ENCODE measurements around the gene BNC2. TPM values are rescaled to one million over a fixed set of nuclear protein-coding genes. Genes with fewer than 3 reads are reported as not detected.

BNC2 gene
- total RNA-seq, 2 experiments from 2014 or later, result not detected

DNA sequence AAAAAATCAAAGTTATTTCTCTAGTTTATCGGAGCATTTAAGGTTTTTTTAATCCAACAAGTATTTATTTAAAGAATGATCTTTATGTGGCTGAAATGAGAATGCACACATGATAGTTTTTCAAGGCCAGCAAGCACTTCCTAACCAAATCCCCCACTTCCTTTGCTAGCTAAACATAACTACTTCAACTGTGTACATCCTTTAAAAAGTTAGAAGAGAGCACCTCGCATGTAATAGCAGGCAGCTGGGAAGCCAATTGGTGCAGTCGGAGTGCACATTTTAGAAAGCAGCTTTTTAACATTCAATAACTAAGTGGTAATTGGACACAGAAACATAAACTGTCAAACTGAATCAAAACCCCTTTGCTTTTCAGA, 245.7 kb downstream of the BNC2 start:
- H3K4me1 ChIP-seq (ENCODE audit: insufficient read depth, low read length), result no peaks in the 10 kb centered on the region
- H3K9me3 ChIP-seq (ENCODE audit: control insufficient read depth in 1 of 2, insufficient read depth in 1 of 2, low read length in 2 of 2), result no peaks in the 10 kb centered on the region
- H3K4me1 Mint-ChIP-seq (ENCODE audit: low read depth), result no peaks in the 10 kb centered on the region
- intact Hi-C loops (cut with DNase I, micrococcal nuclease), result no loop called here
- H3K9me3 Mint-ChIP-seq, result no peaks in the 10 kb centered on the region
- ChIA-PET POLR2A (no interaction called here), CTCF (no interaction called here)
- H3K36me3 Mint-ChIP-seq (ENCODE audit: low read depth), result no peaks in the 10 kb centered on the region
- DNase-seq (no peak), ATAC-seq (ENCODE audit: poor library complexity) (no peak)
- TF ChIP-seq CTCF (IDR thresholded peaks at IDR 0.05), result no peak
- H3K4me3 Mint-ChIP-seq, result no peak overlapping the region
- H3K27me3 ChIP-seq (ENCODE audit: control insufficient read depth in 1 of 2, insufficient read depth in 2 of 2, low read length in 2 of 2), result no peaks in the 10 kb centered on the region
- H3K27ac Mint-ChIP-seq, result no peak overlapping the region
- no peak overlapping the region for H3K27ac ChIP-seq (ENCODE audit: low read depth in 1 of 2, low read length in 2 of 2)
- H3K4me3 ChIP-seq (ENCODE audit: low read length), result no peak overlapping the region
- no peaks in the 10 kb centered on the region for H3K27me3 Mint-ChIP-seq
- H3K36me3 ChIP-seq (ENCODE audit: insufficient read depth, low read length), result no peaks in the 10 kb centered on the region

DNA sequence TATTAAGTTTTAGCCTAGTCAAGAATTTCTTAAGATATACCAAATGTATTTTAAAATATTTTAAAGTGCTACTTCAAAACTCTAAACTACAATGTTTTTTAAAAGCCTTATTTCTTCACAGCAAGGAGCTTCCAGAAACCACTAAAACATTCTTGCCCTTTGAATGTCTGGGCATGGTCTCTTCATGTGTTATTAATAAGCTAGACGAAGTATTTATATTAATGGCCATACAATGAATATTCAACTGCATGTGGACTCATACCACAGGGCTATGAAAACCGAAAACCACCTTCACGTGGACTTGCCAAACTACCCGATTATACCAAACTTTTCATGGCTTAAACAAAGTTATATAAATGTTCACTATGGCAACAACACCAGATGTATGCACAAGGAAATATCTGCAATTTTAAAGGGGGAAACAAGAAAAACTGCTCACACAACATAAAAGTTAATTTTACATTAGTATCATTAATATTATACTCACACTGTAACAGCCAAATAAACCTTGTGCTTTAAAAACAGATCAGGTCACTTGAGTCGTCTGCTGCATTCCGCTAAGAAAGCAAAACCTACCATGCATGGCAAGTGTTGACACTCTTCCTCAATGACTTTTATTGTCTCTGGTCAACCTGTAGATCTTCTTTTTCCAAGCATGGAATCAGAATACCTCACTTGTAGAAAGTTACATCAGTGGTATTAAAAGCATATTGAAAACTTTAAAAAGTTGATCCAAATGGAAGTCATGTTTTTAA, 246.3 kb downstream of the BNC2 start:
- TF ChIP-seq CTCF (IDR thresholded peaks at IDR 0.05), result no peak
- no peak overlapping the region for H3K4me3 ChIP-seq (ENCODE audit: low read length)
- no peaks in the 10 kb centered on the region for H3K4me1 Mint-ChIP-seq (ENCODE audit: low read depth)
- ChIA-PET POLR2A (no interaction called here), CTCF (no interaction called here)
- no peaks in the 10 kb centered on the region for H3K36me3 Mint-ChIP-seq (ENCODE audit: low read depth)
- no peak for ATAC-seq (ENCODE audit: poor library complexity)
- no peak for DNase-seq
- no peaks in the 10 kb centered on the region for H3K27me3 Mint-ChIP-seq
- H3K27me3 ChIP-seq (ENCODE audit: control insufficient read depth in 1 of 2, insufficient read depth in 2 of 2, low read length in 2 of 2), result no peaks in the 10 kb centered on the region
- intact Hi-C loops (cut with DNase I, micrococcal nuclease), result no loop called here
- no peaks in the 10 kb centered on the region for H3K9me3 ChIP-seq (ENCODE audit: control insufficient read depth in 1 of 2, insufficient read depth in 1 of 2, low read length in 2 of 2)
- H3K36me3 ChIP-seq (ENCODE audit: insufficient read depth, low read length), result no peaks in the 10 kb centered on the region
- H3K4me3 Mint-ChIP-seq, result no peak overlapping the region
- H3K27ac Mint-ChIP-seq, result no peak overlapping the region
- H3K4me1 ChIP-seq (ENCODE audit: insufficient read depth, low read length), result no peaks in the 10 kb centered on the region
- H3K27ac ChIP-seq (ENCODE audit: low read depth in 1 of 2, low read length in 2 of 2), result no peak overlapping the region
- H3K9me3 Mint-ChIP-seq, result no peaks in the 10 kb centered on the region

GRCh38 chr9:16622541-16622940, 247.9 kb downstream of the BNC2 start:
- DNase-seq (no peak), ATAC-seq (ENCODE audit: poor library complexity) (no peak)
- Histone ChIP-seq H3K9me3 (ENCODE audit: control insufficient read depth in 1 of 2, insufficient read depth in 1 of 2, low read length in 2 of 2) (peaks cover 0 to 3% of the 10 kb centered on the region in 2 experiments), H3K4me3 (ENCODE audit: low read length) (no peak overlapping the region), H3K27me3 (ENCODE audit: control insufficient read depth in 1 of 2, insufficient read depth in 2 of 2, low read length in 2 of 2) (no peaks in the 10 kb centered on the region), H3K27ac (ENCODE audit: low read depth in 1 of 2, low read length in 2 of 2) (no peak overlapping the region), H3K36me3 (ENCODE audit: insufficient read depth, low read length) (no peaks in the 10 kb centered on the region), H3K4me1 (ENCODE audit: insufficient read depth, low read length) (no peaks in the 10 kb centered on the region)
- H3K4me1 Mint-ChIP-seq (ENCODE audit: low read depth), result no peaks in the 10 kb centered on the region
- H3K4me3 Mint-ChIP-seq, result no peak overlapping the region
- H3K27me3 Mint-ChIP-seq, result no peaks in the 10 kb centered on the region
- ChIA-PET POLR2A (no interaction called here), CTCF (no interaction called here)
- intact Hi-C loops (cut with DNase I, micrococcal nuclease), result no loop called here
- no peaks in the 10 kb centered on the region for H3K9me3 Mint-ChIP-seq
- TF ChIP-seq CTCF (IDR thresholded peaks at IDR 0.05), result no peak
- H3K27ac Mint-ChIP-seq, result no peak overlapping the region
- H3K36me3 Mint-ChIP-seq (ENCODE audit: low read depth), result no peaks in the 10 kb centered on the region
